Measurements from ENCODE around the gene CETN3. TPM values are rescaled to one million over a fixed set of nuclear protein-coding genes. Genes with fewer than 3 reads are reported as not detected.
"Not testable (repeated sequence)": the region's sequence is repeated elsewhere in the genome, so short reads cannot be mapped to it uniquely, and the experiment has no call there.

CETN3 gene
- total RNA-seq, 4 donors from 2014 or later: 5.5 to 13.7 (median 6.1) TPM

- no peaks in the 10 kb centered on the region for H3K4me1 ChIP-seq
- no peak for DNase-seq (ENCODE audit: low spot score in 2 of 2)
- no peaks in the 10 kb centered on the region for H3K27me3 ChIP-seq
- WGBS: 73% methylated on average over 1 of the region's 1 CpG
- H3K4me3 ChIP-seq: no peak overlapping the region
- H3K27ac ChIP-seq: no peak overlapping the region
- H3K36me3 ChIP-seq: no peaks in the 10 kb centered on the region
- no peaks in the 10 kb centered on the region for H3K9me3 ChIP-seq
- TF ChIP-seq POLR2AphosphoS5 (IDR thresholded peaks at IDR 0.05) (no peak), EP300 (IDR thresholded peaks at IDR 0.05) (no peak), POLR2A (IDR thresholded peaks at IDR 0.05) (no peak), CTCF (IDR thresholded peaks at IDR 0.05) (no peak)
Measured at GRCh38 chr5:90345684-90346083, 63.9 kb downstream of the CETN3 start.

- TF ChIP-seq EP300 (IDR thresholded peaks at IDR 0.05) (no peak), POLR2AphosphoS5 (IDR thresholded peaks at IDR 0.05) (no peak), POLR2A (IDR thresholded peaks at IDR 0.05) (no peak), CTCF (IDR thresholded peaks at IDR 0.05) (no peak)
- WGBS: 9% methylated on average over 1 of the region's 1 CpG
- DNase-seq (ENCODE audit: low spot score in 2 of 2): no peak
- Histone ChIP-seq H3K27ac (no peak overlapping the region), H3K4me1 (no peaks in the 10 kb centered on the region), H3K27me3 (no peaks in the 10 kb centered on the region), H3K9me3 (no peaks in the 10 kb centered on the region), H3K36me3 (no peaks in the 10 kb centered on the region), H3K4me3 (no peak overlapping the region)
Measured at GRCh38 chr5:90344689-90345088, 64.9 kb downstream of the CETN3 start.

- not testable (repeated sequence) for DNase-seq (ENCODE audit: low spot score in 2 of 2); H3K36me3 ChIP-seq; H3K9me3 ChIP-seq; H3K27ac ChIP-seq; H3K4me1 ChIP-seq; H3K27me3 ChIP-seq; H3K4me3 ChIP-seq
- 85% methylated on average over 6 of the region's 6 CpGs for whole genome bisulfite sequencing
Measured at GRCh38 chr5:90343731-90344130, 65.8 kb downstream of the CETN3 start.

- DNase-seq (ENCODE audit: low spot score in 2 of 2): no peak
- Histone ChIP-seq H3K4me1 (no peaks in the 10 kb centered on the region), H3K27ac (no peak overlapping the region), H3K9me3 (no peaks in the 10 kb centered on the region), H3K4me3 (no peak overlapping the region), H3K27me3 (no peaks in the 10 kb centered on the region), H3K36me3 (no peaks in the 10 kb centered on the region)
- 77% methylated on average over 6 of the region's 6 CpGs for WGBS
- TF ChIP-seq CTCF (IDR thresholded peaks at IDR 0.05): no peak
- no peak for TF ChIP-seq POLR2AphosphoS5 (IDR thresholded peaks at IDR 0.05)
Measured at GRCh38 chr5:90342576-90342975, 67.0 kb downstream of the CETN3 start.

Other genes with a start within 250 kb of the CETN3 start
- 10 to 100 TPM in 2 of 4 donors, 1 to 10 TPM in 2; 6.0 to 10.3 (median 9.9) TPM for gene MBLAC2, start 65.0 kb upstream of the CETN3 start, total RNA-seq
- gene POLR3G, start 65.1 kb upstream of the CETN3 start, total RNA-seq: 1 to 10 TPM; 3.2 to 7.3 (median 4.9) TPM
- gene LYSMD3, start 119.8 kb upstream of the CETN3 start, total RNA-seq: 10 to 100 TPM in 1 of 4 donors, 1 to 10 TPM in 3; 6.4 to 13.7 (median 8.4) TPM
- gene ADGRV1, start 149.0 kb upstream of the CETN3 start, total RNA-seq: 1 to 10 TPM; 2.5 to 7.5 (median 4.5) TPM

Measured in suprapubic skin (tissue), 4 donors.